ENCODE measurements around the gene ELL2. TPM values are rescaled to one million over a fixed set of nuclear protein-coding genes. Genes with fewer than 3 reads are reported as not detected.
A peak's percentile ranks its signal among the peaks of the same experiment; 100 is the strongest.

Gene ELL2
- total and polyA plus RNA-seq, 8 donors = 15.3 to 62.7 (median 24.3) TPM

- TF ChIP-seq, protein P1, sequence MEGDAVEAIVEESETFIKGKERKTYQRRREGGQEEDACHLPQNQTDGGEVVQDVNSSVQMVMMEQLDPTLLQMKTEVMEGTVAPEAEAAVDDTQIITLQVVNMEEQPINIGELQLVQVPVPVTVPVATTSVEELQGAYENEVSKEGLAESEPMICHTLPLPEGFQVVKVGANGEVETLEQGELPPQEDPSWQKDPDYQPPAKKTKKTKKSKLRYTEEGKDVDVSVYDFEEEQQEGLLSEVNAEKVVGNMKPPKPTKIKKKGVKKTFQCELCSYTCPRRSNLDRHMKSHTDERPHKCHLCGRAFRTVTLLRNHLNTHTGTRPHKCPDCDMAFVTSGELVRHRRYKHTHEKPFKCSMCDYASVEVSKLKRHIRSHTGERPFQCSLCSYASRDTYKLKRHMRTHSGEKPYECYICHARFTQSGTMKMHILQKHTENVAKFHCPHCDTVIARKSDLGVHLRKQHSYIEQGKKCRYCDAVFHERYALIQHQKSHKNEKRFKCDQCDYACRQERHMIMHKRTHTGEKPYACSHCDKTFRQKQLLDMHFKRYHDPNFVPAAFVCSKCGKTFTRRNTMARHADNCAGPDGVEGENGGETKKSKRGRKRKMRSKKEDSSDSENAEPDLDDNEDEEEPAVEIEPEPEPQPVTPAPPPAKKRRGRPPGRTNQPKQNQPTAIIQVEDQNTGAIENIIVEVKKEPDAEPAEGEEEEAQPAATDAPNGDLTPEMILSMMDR (IDR thresholded peaks at IDR 0.05) = no peak
- Histone ChIP-seq H3K9me3 (no peaks in the 10 kb centered on the region), H3K4me3 (no peak overlapping the region), H3K36me3 (no peaks in the 10 kb centered on the region), H3K4me1 (peaks cover 0 to 17% of the 10 kb centered on the region in 2 donors), H3K27me3 (no peaks in the 10 kb centered on the region), H3K27ac (no peak overlapping the region)
- DNase-seq (no peak), ATAC-seq (no peak)
- intact Hi-C loops (cut with DNase I) = no loop called here
These were observed 5.6 kb upstream of the ELL2 start for GRCh38 chr5:95967236-95967635.

DNA sequence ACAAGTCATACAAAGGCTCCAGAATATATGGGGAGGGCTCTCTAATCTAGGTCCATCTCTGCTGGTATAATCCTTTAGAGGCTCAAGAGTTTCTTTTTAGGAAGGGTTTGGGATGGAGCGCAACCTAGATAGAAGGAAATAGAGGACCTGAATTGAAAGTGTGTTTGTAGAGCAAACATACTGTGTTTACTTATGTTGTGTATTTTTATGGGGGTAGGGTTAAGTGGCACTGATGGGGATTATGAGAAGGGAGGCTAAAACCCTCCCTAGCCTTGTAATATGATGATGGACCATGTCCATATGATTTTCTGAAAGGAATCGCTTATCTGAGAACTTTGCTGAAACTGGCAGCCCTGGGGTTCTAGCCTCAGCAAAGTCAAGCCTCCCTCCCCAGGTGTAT lies 4.4 kb upstream of the ELL2 start:
- Histone ChIP-seq H3K27ac (no peak overlapping the region), H3K9me3 (no peaks in the 10 kb centered on the region), H3K4me1 (peaks cover 0 to 17% of the 10 kb centered on the region in 2 donors), H3K36me3 (no peaks in the 10 kb centered on the region), H3K27me3 (no peaks in the 10 kb centered on the region), H3K4me3 (no peak overlapping the region)
- DNase-seq (no peak), ATAC-seq (no peak)
- intact Hi-C loops (cut with DNase I) = no loop called here
- TF ChIP-seq, protein P1 (IDR thresholded peaks at IDR 0.05) = no peak

- no peak overlapping the region for H3K27ac ChIP-seq
- ATAC-seq = no peak
- no peak for DNase-seq
- H3K9me3 ChIP-seq = no peaks in the 10 kb centered on the region
- intact Hi-C loops (cut with DNase I) = loop anchor here in 1 of 2 donors (5.0 kb wide), 1 partner anchor 102 kb away; no protein-coding TSS in a partner anchor
- H3K4me3 ChIP-seq = no peak overlapping the region
- H3K36me3 ChIP-seq = no peaks in the 10 kb centered on the region
- TF ChIP-seq, protein P1 (IDR thresholded peaks at IDR 0.05) = no peak
- H3K4me1 ChIP-seq = peaks cover 6 to 16% of the 10 kb centered on the region in 2 donors
- H3K27me3 ChIP-seq = no peaks in the 10 kb centered on the region
These were observed 2.2 kb upstream of the ELL2 start for GRCh38 chr5:95963650-95964410.

GRCh38 chr5:95962785-95963184 lies 1.1 kb upstream of the ELL2 start:
- TF ChIP-seq, protein P1 (IDR thresholded peaks at IDR 0.05) = no peak
- H3K27ac ChIP-seq = peak overlapping the region in 1 of 2 donors; percentile 100
- DNase-seq (no peak), ATAC-seq (no peak)
- peaks cover 13 to 27% of the 10 kb centered on the region in 2 donors for H3K4me1 ChIP-seq
- no peaks in the 10 kb centered on the region for H3K36me3 ChIP-seq
- intact Hi-C loops (cut with DNase I) = loop anchor here in 1 of 2 donors (5.0 kb wide), 1 partner anchor 100 kb away; no protein-coding TSS in a partner anchor
- H3K27me3 ChIP-seq = no peaks in the 10 kb centered on the region
- H3K4me3 ChIP-seq = peak overlapping the region in 1 of 2 donors; percentile 79
- H3K9me3 ChIP-seq = no peaks in the 10 kb centered on the region

DNA sequence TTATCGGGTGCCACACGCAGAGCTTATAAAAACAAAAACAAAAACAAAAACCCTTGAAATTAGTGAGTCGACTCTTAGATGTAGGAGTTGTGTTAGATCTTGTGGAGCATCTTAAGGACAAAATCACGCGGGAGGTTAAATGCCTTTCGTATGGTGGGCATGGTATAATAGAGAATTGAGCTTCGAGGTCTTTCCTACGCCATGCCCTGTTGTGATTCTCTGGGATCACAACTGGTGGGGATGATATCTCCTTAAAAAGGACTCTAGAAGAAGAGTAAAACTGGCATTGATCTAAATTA lies 773 bp upstream of the ELL2 start:
- Histone ChIP-seq H3K27ac (peak overlapping the region; percentile 99 to 100), H3K36me3 (no peaks in the 10 kb centered on the region), H3K27me3 (no peaks in the 10 kb centered on the region), H3K9me3 (no peaks in the 10 kb centered on the region), H3K4me1 (peaks cover 13 to 30% of the 10 kb centered on the region in 2 donors), H3K4me3 (peak overlapping the region; percentile 79 to 89)
- DNase-seq (no peak), ATAC-seq (no peak)
- TF ChIP-seq, protein P1 (IDR thresholded peaks at IDR 0.05) = no peak
- intact Hi-C loops (cut with DNase I) = loop anchor here in 1 of 2 donors (5.0 kb wide), 1 partner anchor 100 kb away; no protein-coding TSS in a partner anchor
